NK-92 treated with Interleukin-12 subunit alpha and Interleukin-12 subunit beta, amount 100 ng/mL, for 24 hours (cell line): Measurements from ENCODE around the gene LEUTX.
"Not testable (repeated sequence)": the region's sequence is repeated elsewhere in the genome, so short reads cannot be mapped to it uniquely, and the experiment has no call there.

Experiments used
- DNase-seq: peaks from one replicate; lab custom pipeline; 2025; lab: John Stamatoyannopoulos, UW

LEUTX gene

GRCh38 chr19:39778763-39779162 is at the start of gene LEUTX:
LEUTX (plus strand) TSS chr19:39778854; CDS start chr19:39778921, 67 bp downstream.
- no peak for DNase-seq

GRCh38 chr19:39729594-39729993 is 49.1 kb upstream of the LEUTX start:
- DNase-seq: no peak

- DNase-seq: no peak
Measured at GRCh38 chr19:39731685-39732084, 47.0 kb upstream of the LEUTX start.

- DNase-seq: no peak
Measured at GRCh38 chr19:39733841-39734240, 44.8 kb upstream of the LEUTX start.

GRCh38 chr19:39735688-39736087 is 43.0 kb upstream of the LEUTX start:
- no peak for DNase-seq

- no peak for DNase-seq
Measured at GRCh38 chr19:39736088-39736487, 42.6 kb upstream of the LEUTX start.

- DNase-seq: no peak
Measured at GRCh38 chr19:39737351-39737750, 41.3 kb upstream of the LEUTX start.

- DNase-seq: no peak
Measured at GRCh38 chr19:39737891-39738290, 40.8 kb upstream of the LEUTX start, which contains the start of gene CLC. CLC (minus strand) TSS chr19:39738029; CDS start chr19:39737952, 77 bp downstream.

- DNase-seq: no peak
Measured at GRCh38 chr19:39738814-39739213, 39.8 kb upstream of the LEUTX start.

- no peak for DNase-seq
Measured at GRCh38 chr19:39740395-39740794, 38.3 kb upstream of the LEUTX start.

- no peak for DNase-seq
Measured at GRCh38 chr19:39745643-39746042, 33.0 kb upstream of the LEUTX start.

- no peak for DNase-seq
Measured at GRCh38 chr19:39746836-39747529, 31.7 kb upstream of the LEUTX start.

- DNase-seq: no peak
Measured at GRCh38 chr19:39749981-39750380, 28.7 kb upstream of the LEUTX start.

- no peak for DNase-seq
Measured at GRCh38 chr19:39752390-39752789, 26.3 kb upstream of the LEUTX start.

- no peak for DNase-seq
Measured at GRCh38 chr19:39752795-39753194, 25.9 kb upstream of the LEUTX start.

- no peak for DNase-seq
Measured at GRCh38 chr19:39754544-39754943, 24.1 kb upstream of the LEUTX start.

GRCh38 chr19:39754971-39755370 is 23.7 kb upstream of the LEUTX start:
- no peak for DNase-seq

- no peak for DNase-seq
Measured at GRCh38 chr19:39759457-39760184, 19.0 kb upstream of the LEUTX start.

GRCh38 chr19:39761851-39762250 is 16.8 kb upstream of the LEUTX start:
- not testable (repeated sequence) for DNase-seq

- no peak for DNase-seq
Measured at GRCh38 chr19:39765091-39766076, 13.3 kb upstream of the LEUTX start.

GRCh38 chr19:39768334-39768733 is 10.3 kb upstream of the LEUTX start:
- no peak for DNase-seq

GRCh38 chr19:39768786-39769185 is 9.9 kb upstream of the LEUTX start:
- no peak for DNase-seq
